ENCODE data around the gene RNF207. TPM values are rescaled to one million over a fixed set of nuclear protein-coding genes. Genes with fewer than 3 reads are reported as not detected.
A peak's percentile ranks its signal among the peaks of the same experiment; 100 is the strongest.

RNF207 gene
- total RNA-seq, 2 donors from 2014 or later: 4.8 to 7.7 TPM

DNA sequence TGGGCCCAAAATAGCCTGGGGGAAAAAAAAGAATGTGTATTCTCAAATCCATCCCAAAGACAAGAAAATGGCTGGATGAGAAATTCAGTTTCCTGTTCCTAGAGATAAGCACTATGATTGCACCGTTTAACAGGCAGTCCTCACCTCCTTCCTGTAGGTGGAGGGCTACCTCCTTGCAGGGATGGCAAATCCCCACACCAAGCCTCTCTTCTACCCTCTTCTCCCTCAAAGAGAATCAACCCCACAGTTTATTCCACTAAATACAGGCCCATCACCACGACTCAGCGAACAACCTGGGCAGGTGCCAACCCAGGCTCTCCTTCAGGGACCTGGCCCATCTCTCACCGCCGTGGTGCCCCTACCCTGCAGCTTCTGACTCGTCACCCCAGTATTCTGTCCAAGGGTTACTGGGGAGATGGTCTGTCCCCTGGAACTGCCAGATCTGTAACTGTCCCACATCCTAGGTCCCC is 22.4 kb upstream of the RNF207 start:
- H3K27ac ChIP-seq (ENCODE audit: low read depth, low read length): no peak overlapping the region
- H3K4me3 ChIP-seq (ENCODE audit: low read length): no peak overlapping the region
- no peaks in the 10 kb centered on the region for H3K9me3 ChIP-seq (ENCODE audit: control insufficient read depth, low read length)
- Mint-ChIP-seq H3K36me3 (ENCODE audit: low read depth) (peaks cover 35% of the 10 kb centered on the region), H3K27ac (peak overlapping the region; percentile 50), H3K4me1 (peaks cover 7% of the 10 kb centered on the region), H3K9me3 (no peaks in the 10 kb centered on the region), H3K4me3 (no peak overlapping the region), H3K27me3 (ENCODE audit: insufficient read depth) (peaks cover 28% of the 10 kb centered on the region)
- peak; percentile 67 for DNase-seq
- H3K9ac ChIP-seq (ENCODE audit: extremely low read depth, low read length, poor library complexity, severe bottlenecking): no peak overlapping the region
- TF ChIP-seq, protein P1, sequence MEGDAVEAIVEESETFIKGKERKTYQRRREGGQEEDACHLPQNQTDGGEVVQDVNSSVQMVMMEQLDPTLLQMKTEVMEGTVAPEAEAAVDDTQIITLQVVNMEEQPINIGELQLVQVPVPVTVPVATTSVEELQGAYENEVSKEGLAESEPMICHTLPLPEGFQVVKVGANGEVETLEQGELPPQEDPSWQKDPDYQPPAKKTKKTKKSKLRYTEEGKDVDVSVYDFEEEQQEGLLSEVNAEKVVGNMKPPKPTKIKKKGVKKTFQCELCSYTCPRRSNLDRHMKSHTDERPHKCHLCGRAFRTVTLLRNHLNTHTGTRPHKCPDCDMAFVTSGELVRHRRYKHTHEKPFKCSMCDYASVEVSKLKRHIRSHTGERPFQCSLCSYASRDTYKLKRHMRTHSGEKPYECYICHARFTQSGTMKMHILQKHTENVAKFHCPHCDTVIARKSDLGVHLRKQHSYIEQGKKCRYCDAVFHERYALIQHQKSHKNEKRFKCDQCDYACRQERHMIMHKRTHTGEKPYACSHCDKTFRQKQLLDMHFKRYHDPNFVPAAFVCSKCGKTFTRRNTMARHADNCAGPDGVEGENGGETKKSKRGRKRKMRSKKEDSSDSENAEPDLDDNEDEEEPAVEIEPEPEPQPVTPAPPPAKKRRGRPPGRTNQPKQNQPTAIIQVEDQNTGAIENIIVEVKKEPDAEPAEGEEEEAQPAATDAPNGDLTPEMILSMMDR (conservative IDR thresholded peaks at IDR 0.05): peak; percentile 66
- peaks cover 43% of the 10 kb centered on the region for H3K27me3 ChIP-seq (ENCODE audit: control insufficient read depth, insufficient read depth, low read length, poor library complexity, severe bottlenecking)
- H3K36me3 ChIP-seq (ENCODE audit: control insufficient read depth, insufficient read depth, low read length): peaks cover 38% of the 10 kb centered on the region
- WGBS, 2 experiments (ENCODE audit: insufficient coverage in 1 of 2, insufficient read length in 1 of 2): 68 to 81% methylated on average over 5 to 6 of the region's 6 CpGs
- no peaks in the 10 kb centered on the region for H3K4me1 ChIP-seq (ENCODE audit: control insufficient read depth, insufficient read depth, low read length)

GRCh38 chr1:6184083-6184783 is 21.7 kb upstream of the RNF207 start:
- H3K9me3 ChIP-seq (ENCODE audit: control insufficient read depth, low read length): no peaks in the 10 kb centered on the region
- no peak overlapping the region for H3K4me3 ChIP-seq (ENCODE audit: low read length)
- Mint-ChIP-seq H3K9me3 (no peaks in the 10 kb centered on the region), H3K27me3 (ENCODE audit: insufficient read depth) (peaks cover 28% of the 10 kb centered on the region), H3K36me3 (ENCODE audit: low read depth) (peaks cover 42% of the 10 kb centered on the region), H3K27ac (peak overlapping the region; percentile 50), H3K4me3 (no peak overlapping the region), H3K4me1 (peaks cover 7% of the 10 kb centered on the region)
- peaks cover 36% of the 10 kb centered on the region for H3K27me3 ChIP-seq (ENCODE audit: control insufficient read depth, insufficient read depth, low read length, poor library complexity, severe bottlenecking)
- peak; percentile 58 for DNase-seq
- H3K27ac ChIP-seq (ENCODE audit: low read depth, low read length): no peak overlapping the region
- H3K36me3 ChIP-seq (ENCODE audit: control insufficient read depth, insufficient read depth, low read length): peaks cover 45% of the 10 kb centered on the region
- TF ChIP-seq, protein P1 (conservative IDR thresholded peaks at IDR 0.05): no peak
- 92 to 93% methylated on average over 8 to 13 of the region's 13 CpGs for WGBS, 2 experiments (ENCODE audit: insufficient coverage in 1 of 2, insufficient read length in 1 of 2)
- no peaks in the 10 kb centered on the region for H3K4me1 ChIP-seq (ENCODE audit: control insufficient read depth, insufficient read depth, low read length)
- no peak overlapping the region for H3K9ac ChIP-seq (ENCODE audit: extremely low read depth, low read length, poor library complexity, severe bottlenecking)

- Mint-ChIP-seq H3K4me1 (peaks cover 7% of the 10 kb centered on the region), H3K9me3 (no peaks in the 10 kb centered on the region), H3K27ac (no peak overlapping the region), H3K27me3 (ENCODE audit: insufficient read depth) (peaks cover 28% of the 10 kb centered on the region), H3K36me3 (ENCODE audit: low read depth) (peaks cover 48% of the 10 kb centered on the region), H3K4me3 (no peak overlapping the region)
- Histone ChIP-seq H3K4me3 (ENCODE audit: low read length) (no peak overlapping the region), H3K9ac (ENCODE audit: extremely low read depth, low read length, poor library complexity, severe bottlenecking) (no peak overlapping the region), H3K27me3 (ENCODE audit: control insufficient read depth, insufficient read depth, low read length, poor library complexity, severe bottlenecking) (peaks cover 32% of the 10 kb centered on the region), H3K27ac (ENCODE audit: low read depth, low read length) (no peak overlapping the region), H3K9me3 (ENCODE audit: control insufficient read depth, low read length) (no peaks in the 10 kb centered on the region), H3K4me1 (ENCODE audit: control insufficient read depth, insufficient read depth, low read length) (no peaks in the 10 kb centered on the region), H3K36me3 (ENCODE audit: control insufficient read depth, insufficient read depth, low read length) (peaks cover 54% of the 10 kb centered on the region)
- WGBS, 2 experiments (ENCODE audit: insufficient coverage in 1 of 2, insufficient read length in 1 of 2): 86% methylated on average over 3 of the region's 3 CpGs
- DNase-seq: no peak
- TF ChIP-seq, protein P1 (conservative IDR thresholded peaks at IDR 0.05): no peak
These were observed 20.8 kb upstream of the RNF207 start for GRCh38 chr1:6185151-6185550.

Data from endodermal cell (in vitro differentiated cells).